ENCODE results near the gene EPS8L1.
"Not testable (repeated sequence)": the region's sequence is repeated elsewhere in the genome, so short reads cannot be mapped to it uniquely, and the experiment has no call there.

Gene EPS8L1

DNA sequence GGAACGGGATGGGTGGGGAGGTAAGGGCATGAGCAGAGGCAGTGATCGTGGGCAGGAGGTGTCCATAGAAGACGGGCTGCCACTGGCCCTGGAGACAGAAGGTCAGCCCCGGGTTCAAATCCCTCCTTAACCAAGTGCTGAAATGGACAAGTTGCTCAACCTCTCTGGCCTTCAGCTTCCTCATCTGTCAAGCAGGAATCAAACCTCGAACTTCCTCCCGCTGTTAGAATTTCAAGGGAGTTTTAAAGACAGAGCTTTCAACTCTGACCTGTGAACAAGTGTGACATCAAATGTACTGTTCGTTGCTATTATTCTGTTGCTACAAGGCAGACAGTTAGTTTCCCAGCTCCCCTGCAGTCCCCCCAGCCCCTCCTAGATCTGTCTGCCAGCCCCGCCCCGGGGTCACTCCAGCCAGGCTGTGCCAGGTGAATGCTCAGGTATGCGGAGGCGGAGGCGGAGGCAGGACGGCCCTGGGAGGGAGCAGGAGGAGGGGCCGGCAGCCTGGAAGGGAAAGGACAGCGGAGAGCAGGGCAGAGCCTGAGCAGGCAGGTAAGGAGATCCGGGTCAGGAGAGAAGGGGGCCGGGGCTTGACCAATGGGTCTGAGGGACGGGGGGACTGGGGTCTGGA is at the start of gene EPS8L1:
EPS8L1 (plus strand) TSS at position 499 of the 628 bp plus-strand sequence. CDS start 576 bp downstream, outside the sequence.
- DNase-seq (ENCODE audit: low spot score), result no peak

DNA sequence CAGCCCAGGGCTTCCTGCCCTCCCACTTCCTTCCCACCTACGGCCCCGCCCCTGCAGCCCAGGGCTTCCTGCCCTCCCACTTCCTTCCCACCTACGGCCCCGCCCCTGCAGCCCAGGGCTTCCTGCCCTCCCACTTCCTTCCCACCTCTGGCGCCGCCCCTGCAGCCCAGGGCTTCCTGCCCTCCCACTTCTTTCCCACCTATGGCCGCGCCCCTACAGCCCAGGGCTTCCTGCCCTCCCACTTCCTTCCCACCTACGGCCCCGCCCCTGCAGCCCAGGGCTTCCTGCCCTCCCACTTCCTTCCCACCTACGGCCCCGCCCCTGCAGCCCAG is 48.6 kb upstream of the EPS8L1 start:
- DNase-seq (ENCODE audit: low spot score), result not testable (repeated sequence)

GRCh38 chr19:55027472-55028337 is 48.0 kb upstream of the EPS8L1 start:
- DNase-seq (ENCODE audit: low spot score), result no peak

DNA sequence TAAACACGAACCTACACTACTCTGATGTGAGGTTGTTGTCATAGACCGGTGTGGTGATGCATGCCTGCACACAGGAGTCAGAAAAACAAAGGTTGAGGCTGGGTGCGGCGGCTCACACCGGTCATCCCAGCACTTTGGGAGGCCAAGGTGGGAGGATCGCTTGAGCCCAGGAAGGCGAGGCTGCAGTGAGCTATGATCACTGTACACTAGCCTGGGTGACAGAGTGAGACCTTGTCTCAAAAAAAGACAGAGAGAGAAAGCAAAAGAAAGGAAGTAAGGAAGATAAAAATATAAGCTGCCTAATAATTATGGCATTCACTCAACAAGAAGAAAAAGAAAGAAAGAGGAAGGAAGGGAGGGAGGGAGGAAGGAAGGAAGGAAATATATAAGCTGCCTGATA is 46.9 kb upstream of the EPS8L1 start:
- no peak for DNase-seq (ENCODE audit: low spot score)

- no peak for DNase-seq (ENCODE audit: low spot score)
Observed at GRCh38 chr19:55031178-55031577, 44.5 kb upstream of the EPS8L1 start.

GRCh38 chr19:55032170-55032800 is 43.4 kb upstream of the EPS8L1 start:
- DNase-seq (ENCODE audit: low spot score), result no peak

GRCh38 chr19:55032976-55033643 is 42.6 kb upstream of the EPS8L1 start:
- DNase-seq (ENCODE audit: low spot score), result not testable (repeated sequence)

- no peak for DNase-seq (ENCODE audit: low spot score)
Observed at GRCh38 chr19:55034751-55035150, 40.9 kb upstream of the EPS8L1 start.

GRCh38 chr19:55036058-55036457 is 39.6 kb upstream of the EPS8L1 start:
- no peak for DNase-seq (ENCODE audit: low spot score)

GRCh38 chr19:55037603-55038002 is 38.1 kb upstream of the EPS8L1 start:
- DNase-seq (ENCODE audit: low spot score), result not testable (repeated sequence)

DNA sequence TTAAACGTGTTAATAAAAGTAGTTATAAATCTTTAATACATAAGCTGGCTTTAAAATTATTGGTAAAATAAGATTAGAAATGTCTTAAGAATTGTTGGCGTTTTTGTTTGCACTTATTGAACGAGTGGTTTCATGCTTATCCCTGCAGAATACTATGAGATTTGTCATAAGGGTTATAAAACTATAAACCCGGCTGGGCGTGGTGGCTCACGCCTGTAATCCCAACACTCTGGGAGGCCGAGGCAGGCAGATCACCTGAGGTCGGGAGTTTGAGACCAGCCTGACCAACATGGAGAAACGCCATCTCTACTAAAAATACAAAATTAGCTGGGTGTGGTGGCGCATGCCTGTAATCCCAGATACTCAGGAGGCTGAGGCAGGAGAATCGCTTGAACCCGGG is 35.0 kb upstream of the EPS8L1 start:
- not testable (repeated sequence) for DNase-seq (ENCODE audit: low spot score)

DNA sequence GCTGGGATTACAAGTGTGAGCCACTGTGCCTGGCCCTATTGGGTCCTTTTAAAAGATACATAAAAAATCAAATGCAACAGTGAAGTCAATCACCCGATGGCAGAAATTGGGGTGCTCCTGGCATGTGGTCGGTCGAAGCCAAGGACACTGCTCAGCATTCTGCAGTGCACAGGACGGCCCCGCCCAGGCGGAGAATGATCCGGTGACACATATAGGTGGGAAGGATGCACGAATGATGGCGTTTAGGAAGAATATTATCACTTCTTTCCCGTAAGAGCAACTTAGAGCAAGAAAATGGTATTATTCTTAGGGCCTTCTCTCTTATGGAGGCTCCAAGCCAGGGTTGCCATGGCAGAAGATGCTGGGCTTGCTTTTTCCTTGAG is 34.4 kb upstream of the EPS8L1 start:
- no peak for DNase-seq (ENCODE audit: low spot score)

GRCh38 chr19:55041627-55042343 is 33.9 kb upstream of the EPS8L1 start:
- DNase-seq (ENCODE audit: low spot score), result no peak

DNA sequence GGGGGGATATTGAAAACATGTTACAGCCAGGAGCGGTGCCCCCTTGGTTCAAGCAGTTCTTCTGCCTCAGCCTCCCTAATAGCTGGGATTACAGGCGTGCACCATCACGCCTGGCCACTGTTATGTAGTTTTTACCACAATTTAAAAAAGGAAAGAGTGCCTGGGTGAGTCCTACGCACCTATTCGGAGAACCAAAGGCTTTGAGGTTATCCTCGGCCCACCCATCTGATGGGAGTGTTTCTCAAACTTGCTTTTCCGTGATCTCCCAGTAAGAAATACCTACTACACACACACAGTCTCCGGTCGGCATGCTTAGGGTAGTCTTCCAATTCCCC is 33.4 kb upstream of the EPS8L1 start:
- DNase-seq (ENCODE audit: low spot score), result no peak

- no peak for DNase-seq (ENCODE audit: low spot score)
Observed at GRCh38 chr19:55042688-55043087, 33.0 kb upstream of the EPS8L1 start.

GRCh38 chr19:55044286-55044685 is 31.4 kb upstream of the EPS8L1 start:
- no peak for DNase-seq (ENCODE audit: low spot score)

GRCh38 chr19:55044771-55045716 is 30.6 kb upstream of the EPS8L1 start:
- no peak for DNase-seq (ENCODE audit: low spot score)

DNA sequence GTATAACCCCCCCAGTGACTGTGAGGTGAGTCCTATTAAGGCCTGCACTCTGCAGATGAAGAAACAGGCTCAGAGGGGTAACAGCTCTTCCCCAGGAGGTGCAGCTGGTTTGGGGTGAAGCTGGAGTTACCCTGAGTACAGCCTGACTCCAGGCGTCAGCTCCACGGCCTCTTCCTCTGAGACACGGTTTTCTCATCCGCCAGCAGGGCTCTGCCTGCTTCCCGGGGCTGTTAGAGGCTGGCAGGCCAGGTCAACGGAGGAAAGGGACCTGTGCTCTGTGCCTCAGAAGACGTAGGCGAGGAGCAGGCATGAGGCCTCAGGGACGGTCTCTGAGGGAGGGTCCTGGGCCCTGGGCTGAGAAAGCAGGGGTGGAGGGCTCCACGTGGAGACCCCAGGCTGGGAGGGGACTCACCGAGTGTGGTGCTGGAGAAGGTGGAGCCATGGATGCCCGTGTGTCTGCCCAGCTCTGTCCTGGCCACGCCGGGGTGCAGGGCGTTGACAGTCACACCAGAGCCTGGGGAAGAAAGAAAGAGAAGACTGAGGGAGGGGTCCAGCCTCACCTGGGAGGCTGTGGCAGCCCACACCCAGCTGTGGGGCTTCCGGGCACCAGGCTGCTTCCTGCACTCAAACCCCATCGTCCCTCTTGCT is 28.6 kb upstream of the EPS8L1 start:
- DNase-seq (ENCODE audit: low spot score), result no peak

GRCh38 chr19:55047951-55048350 is 27.7 kb upstream of the EPS8L1 start:
- DNase-seq (ENCODE audit: low spot score), result no peak

- DNase-seq (ENCODE audit: low spot score), result no peak
Observed at GRCh38 chr19:55048446-55048845, 27.2 kb upstream of the EPS8L1 start.
